B cell (primary cell): ENCODE data around the gene PLPPR3. TPM values are rescaled to one million over a fixed set of nuclear protein-coding genes. Genes with fewer than 3 reads are reported as not detected.

ENCODE experiments used
- ATAC-seq: fragments of 200-7000 bp; cut with Tn5 transposase; one replicate; pipeline ENCODE4 v1.10.0; 2021; ENCODE audit warnings: low read depth, mild to moderate bottlenecking, moderate number of reproducible peaks, moderate library complexity
- CTCF ChIA-PET: fragments of 350-600 bp; sonication (Branson Sonifier 250); formaldehyde crosslinking; loops from one replicate; lab custom pipeline; 2021; ENCODE audit warnings: antibody characterized with exemption, inconsistent platforms; lab: Charles Lee
- POLR2A ChIA-PET: fragments of 350-600 bp; sonication (Branson Sonifier 250); formaldehyde crosslinking; loops from one replicate; lab custom pipeline; 2021; ENCODE audit warnings: antibody characterized with exemption; lab: Charles Lee
- DNase-seq: peaks from one replicate; pipeline ENCODE4 v3.0.0; 2013
- H2AFZ ChIP-seq: 2 replicates; pipeline ENCODE4 v1.6.1; 2012; ENCODE audit warnings: mild to moderate bottlenecking, low read depth, low read length; ENCODE audit not compliant: insufficient read depth, poor library complexity, severe bottlenecking
- H3K27ac ChIP-seq, 2 donors: 1 replicate in 1 of 2; 2 replicates in 1 of 2; pipeline ENCODE4 v1.5.1; 2012 to 2013; ENCODE audit warnings: low read length in 2 of 2, mild to moderate bottlenecking in 2 of 2, moderate library complexity in 1 of 2
- H3K27me3 ChIP-seq, 4 experiments: fragments of 200-600 bp in 1 of 4; sonication (generic) in 1 of 4; replicated peaks in 1 of 4; 1 replicate in 2 of 4; 2 replicates in 2 of 4; pipeline versions ENCODE4 v1.6.1 to v1.7.0; 2013 to 2016; ENCODE audit warnings: low read length in 3 of 4, mild to moderate bottlenecking in 2 of 4, mixed read lengths in 1 of 4, moderate library complexity in 1 of 4; ENCODE audit not compliant: insufficient read depth in 4 of 4, control insufficient read depth in 3 of 4; ENCODE audit errors: control extremely low read depth in 1 of 4
- H3K36me3 ChIP-seq, 2 experiments: replicated peaks in 1 of 2; 1 replicate in 1 of 2; 2 replicates in 1 of 2; pipeline versions ENCODE4 v1.6.1 to v1.7.1; 2013; ENCODE audit warnings: low read length in 1 of 2; ENCODE audit not compliant: insufficient read depth in 2 of 2, control insufficient read depth in 1 of 2; ENCODE audit errors: control extremely low read depth in 1 of 2, extremely low read depth in 1 of 2
- H3K4me1 ChIP-seq, 2 donors: fragments of 200-600 bp in 1 of 2; sonication (generic) in 1 of 2; 1 replicate in 1 of 2; 2 replicates in 1 of 2; pipeline versions ENCODE4 v1.5.1 to v1.6.1; 2013 to 2017; ENCODE audit warnings: low read length in 2 of 2; ENCODE audit not compliant: control insufficient read depth in 2 of 2, insufficient read depth in 2 of 2
- H3K4me2 ChIP-seq: replicated peaks from 2 replicates; pipeline ENCODE3; 2012; ENCODE audit warnings: mild to moderate bottlenecking, low read depth, low read length; ENCODE audit not compliant: poor library complexity, severe bottlenecking
- H3K4me3 ChIP-seq, 5 experiments: fragments of 200-600 bp in 1 of 5; sonication (generic) in 1 of 5; 1 replicate in 3 of 5; 2 replicates in 2 of 5; pipeline versions ENCODE4 v1.5.1 to v1.7.0; 2011 to 2016; ENCODE audit warnings: low read length in 4 of 5, mild to moderate bottlenecking in 4 of 5, low read depth in 2 of 5, control low read depth in 1 of 5, moderate library complexity in 1 of 5; ENCODE audit not compliant: insufficient read depth in 1 of 5; ENCODE audit errors: control extremely low read depth in 1 of 5, extremely low read depth in 1 of 5
- H3K79me2 ChIP-seq: fragments of 200-600 bp; sonication (generic); one replicate; pipeline ENCODE4 v1.6.0; 2016; ENCODE audit warnings: low read length; ENCODE audit not compliant: control insufficient read depth, insufficient read depth
- H3K9ac ChIP-seq: fragments of 200-600 bp; sonication (generic); 2 replicates; pipeline ENCODE4 v1.6.1; 2017; ENCODE audit warnings: mild to moderate bottlenecking, low read length, moderate library complexity
- H3K9me3 ChIP-seq, 3 donors: one replicate each; pipeline versions ENCODE4 v1.6.1 to v1.7.1; 2013; ENCODE audit warnings: low read length in 2 of 3; ENCODE audit not compliant: control insufficient read depth in 2 of 3, insufficient read depth in 1 of 3; ENCODE audit errors: control extremely low read depth in 1 of 3
- H4K20me1 ChIP-seq: 2 replicates; pipeline ENCODE4 v1.6.0; 2012; ENCODE audit warnings: mild to moderate bottlenecking, low read length; ENCODE audit not compliant: insufficient read depth, control insufficient read depth, poor library complexity, severe bottlenecking
- H3K27ac Mint-ChIP-seq: one replicate; pipeline ENCODE4 v1.8.0; 2021; ENCODE audit warnings: mixed read lengths
- H3K27me3 Mint-ChIP-seq: one replicate; pipeline ENCODE4 v1.8.0; 2021; ENCODE audit warnings: mixed read lengths
- H3K4me1 Mint-ChIP-seq: one replicate; pipeline ENCODE4 v1.8.0; 2021; ENCODE audit warnings: mixed read lengths
- H3K4me3 Mint-ChIP-seq: one replicate; pipeline ENCODE4 v1.8.0; 2021; ENCODE audit warnings: mixed read lengths
- H3K9me3 Mint-ChIP-seq: one replicate; pipeline ENCODE4 v1.8.0; 2022; ENCODE audit warnings: mixed read lengths; ENCODE audit not compliant: insufficient read depth
- CTCF ChIP-seq: fragments of 200-600 bp; IDR thresholded peaks from one replicate; pipeline ENCODE4 v1.8.0; 2022; ENCODE audit warnings: antibody characterized with exemption, mild to moderate bottlenecking
- EZH2 ChIP-seq: IDR thresholded peaks from 2 replicates; pipeline ENCODE4 v1.6.1; 2012; ENCODE audit warnings: borderline replicate concordance, low read depth, mild to moderate bottlenecking, moderate library complexity, low read length; ENCODE audit not compliant: insufficient read depth, poor library complexity, severe bottlenecking
- WGBS: methylation state at CpG from one replicate; pipeline ENCODE4 v1.1.5; 2013; ENCODE audit warnings: missing lambda C conversion rate; ENCODE audit not compliant: insufficient coverage; 5-methylcytosine and 5-hydroxymethylcytosine counted together
- intact Hi-C: fragments of 100-400 bp; cut with micrococcal nuclease; formaldehyde crosslinking; loops from one replicate; pipeline ENCODE4 v1.10.0; 2022
- polyA plus RNA-seq: library from polyadenylated mRNA; depleted of rRNA; stranded (reverse); fragments of >200 nt; gene quantifications from 2 replicates; pipeline ENCODE4 v1.2.3, GENCODE V29; 2012
- total RNA-seq, 2 donors: library from RNA; stranded (reverse); fragments of 120-200 nt in 1 of 2; gene quantifications; 1 replicate in 1 of 2; 2 replicates in 1 of 2; pipeline versions ENCODE4 v1.2.3 to v1.2.4, GENCODE V29; 2013 to 2022

The PLPPR3 gene
- total and polyA plus RNA-seq, 2 donors (not counting 1 experiment from before 2014, with no cell fraction given): not detected

DNA sequence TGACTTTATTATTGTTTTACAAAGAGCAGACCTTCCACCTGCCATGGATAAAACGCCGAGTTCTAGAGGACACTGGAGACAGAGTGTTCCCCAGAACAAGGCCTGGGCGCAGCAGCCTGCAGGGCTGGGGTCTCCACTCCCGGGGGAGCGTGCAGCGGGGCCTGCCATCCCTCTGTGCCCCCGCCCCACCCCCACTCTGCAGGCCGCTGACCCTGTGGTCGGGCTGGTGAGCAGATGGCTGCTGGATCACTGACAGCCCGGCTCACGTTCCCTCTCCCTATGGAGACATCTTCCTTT is 33.1 kb downstream of the PLPPR3 start:
- Histone ChIP-seq H4K20me1 (no peaks in the 10 kb centered on the region), H3K4me1 (no peaks in the 10 kb centered on the region), H3K9me3 (no peaks in the 10 kb centered on the region), H3K27me3 (no peaks in the 10 kb centered on the region), H3K36me3 (no peaks in the 10 kb centered on the region), H3K4me2 (no peak overlapping the region), H2AFZ (no peak overlapping the region), H3K27ac (no peak overlapping the region), H3K4me3 (no peak overlapping the region), H3K79me2 (no peaks in the 10 kb centered on the region), H3K9ac (no peak overlapping the region)
- no peak overlapping the region for H3K27ac Mint-ChIP-seq
- no peak overlapping the region for H3K4me3 Mint-ChIP-seq
- ChIA-PET POLR2A (interaction anchor here (0.6 kb wide), 1 partner anchor 117 kb away, joined by 3 read pairs; no protein-coding TSS in a partner anchor), CTCF (no interaction called here)
- TF ChIP-seq EZH2: no peak
- no peak for TF ChIP-seq CTCF
- H3K27me3 Mint-ChIP-seq: peaks cover 4% of the 10 kb centered on the region
- no peaks in the 10 kb centered on the region for H3K4me1 Mint-ChIP-seq
- intact Hi-C loops: no loop called here
- DNase-seq (no peak), ATAC-seq (no peak)
- H3K9me3 Mint-ChIP-seq: no peaks in the 10 kb centered on the region
- 91% methylated on average over 10 of the region's 11 CpGs for WGBS

GRCh38 chr19:787536-787935 is 34.2 kb downstream of the PLPPR3 start:
- CTCF ChIA-PET: no interaction called here

More at GRCh38 chr19:787536-787935, 34.2 kb downstream of the PLPPR3 start:
- H3K27me3 Mint-ChIP-seq: peaks cover 4% of the 10 kb centered on the region
- no peak overlapping the region for H3K4me3 Mint-ChIP-seq
- Histone ChIP-seq H3K27ac (no peak overlapping the region), H3K36me3 (no peaks in the 10 kb centered on the region), H2AFZ (no peak overlapping the region), H3K27me3 (peaks cover 0 to 5% (median 0%) of the 10 kb centered on the region in 4 experiments), H3K4me3 (no peak overlapping the region), H3K4me2 (no peak overlapping the region), H3K9ac (no peak overlapping the region), H3K9me3 (no peaks in the 10 kb centered on the region), H3K79me2 (no peaks in the 10 kb centered on the region), H3K4me1 (no peaks in the 10 kb centered on the region), H4K20me1 (no peaks in the 10 kb centered on the region)
- no peaks in the 10 kb centered on the region for H3K4me1 Mint-ChIP-seq
- WGBS: 97% methylated on average over 16 of the region's 16 CpGs
- POLR2A ChIA-PET: no interaction called here
- no peaks in the 10 kb centered on the region for H3K9me3 Mint-ChIP-seq
- intact Hi-C loops: no loop called here
- H3K27ac Mint-ChIP-seq: no peak overlapping the region
- DNase-seq: no peak
- no peak for TF ChIP-seq EZH2
- no peak for TF ChIP-seq CTCF
- ATAC-seq: no peak
